K562 (cell line): Measurements from ENCODE around the gene FGF5. TPM values are rescaled to one million over a fixed set of nuclear protein-coding genes. Genes with fewer than 3 reads are reported as not detected.

Experiments used
- BRF1 ChIP-seq: IDR thresholded peaks from 3 replicates; pipeline ENCODE4 v1.6.1; 2011; ENCODE audit warnings: borderline replicate concordance, mild to moderate bottlenecking; ENCODE audit not compliant: insufficient read length; ENCODE audit errors: extremely low read depth
- ETS1 ChIP-seq: conservative IDR thresholded peaks from 2 replicates; pipeline ENCODE4 v1.6.1; 2011; ENCODE audit warnings: low read depth, mild to moderate bottlenecking, low read length; ENCODE audit not compliant: control insufficient read depth
- FOS ChIP-seq: IDR thresholded peaks from 3 replicates; pipeline ENCODE4 v1.6.1; 2011; ENCODE audit not compliant: insufficient read length; ENCODE audit errors: extremely low read depth
- FOSL1 ChIP-seq: fragments of 200-800 bp; sonication (Bioruptor generic); conservative IDR thresholded peaks from 2 replicates; pipeline ENCODE4 v1.6.1; 2016; ENCODE audit warnings: missing genetic modification characterization, missing compliant biosample characterization
- IRF2 ChIP-seq: sonication (generic); formaldehyde crosslinking; IDR thresholded peaks from 2 replicates; pipeline ENCODE4 v1.8.1; 2022; ENCODE audit warnings: mild to moderate bottlenecking, missing genetic modification reagents
- MEIS2 ChIP-seq: fragments of 450-650 bp; IDR thresholded peaks from 2 replicates; pipeline ENCODE4 v1.6.1; 2014; ENCODE audit warnings: mild to moderate bottlenecking; ENCODE audit not compliant: partially characterized antibody
- POLR2G ChIP-seq: fragments of 200-400 bp; formaldehyde crosslinking; IDR thresholded peaks from 2 replicates; pipeline ENCODE4 v1.6.1; 2017; ENCODE audit warnings: low read depth, mild to moderate bottlenecking, antibody characterized with exemption, low read length, moderate library complexity
- POLR2H ChIP-seq: IDR thresholded peaks from 2 replicates; pipeline ENCODE4 v1.6.1; 2016; ENCODE audit warnings: missing genetic modification characterization, low read depth, mild to moderate bottlenecking, control low read depth, missing compliant biosample characterization, moderate library complexity
- SFPQ ChIP-seq: fragments of 200-400 bp; formaldehyde crosslinking; IDR thresholded peaks from 2 replicates; pipeline ENCODE4 v1.6.1; 2017; ENCODE audit warnings: mild to moderate bottlenecking, low read depth, low read length, moderate library complexity
- ZBTB5 ChIP-seq: fragments of 450-650 bp; IDR thresholded peaks from 2 replicates; pipeline ENCODE4 v1.6.1; 2017; ENCODE audit warnings: antibody characterized with exemption
- ZKSCAN8 ChIP-seq: fragments of 200-800 bp; sonication (Bioruptor generic); IDR thresholded peaks from 2 replicates; pipeline ENCODE4 v1.6.1; 2016; ENCODE audit warnings: missing genetic modification characterization, missing compliant biosample characterization
- polyA plus RNA-seq, 8 experiments: library from polyadenylated mRNA; depleted of rRNA in 4 of 8; stranded (reverse) in 5 of 8; unstranded in 3 of 8; fragments of >200 nt; fragmentation: Nextera tagmentation in 2 of 8; fragmentation: Illumina TruSeq in 1 of 8; extraction: Ambion mirVana in 2 of 8; extraction: Trizol in 1 of 8; gene quantifications; 2 replicates each; pipeline versions ENCODE4 v1.2.1 to v1.2.3, GENCODE V29; 2011 to 2014; ENCODE audit warnings: inconsistent platforms in 1 of 8, missing spikeins in 1 of 8
- total RNA-seq, 7 experiments: library from RNA; depleted of rRNA in 6 of 7; stranded (reverse); fragments of >200 nt in 6 of 7; fragmentation: Illumina TruSeq in 2 of 7; extraction: Trizol in 2 of 7; gene quantifications; 2 replicates each; pipeline versions ENCODE4 v1.2.1 to v1.2.3, GENCODE V29; 2011 to 2021; ENCODE audit warnings: low replicate concordance in 1 of 7

Gene FGF5
- total and polyA plus RNA-seq, 9 of the 15 experiments (the other 6 are each of a cell fraction or from before 2014, with no cell fraction given), result 0.38 to 2.7 (median 1.1) TPM

GRCh38 chr4:80335554-80336358 lies 69.3 kb downstream of the FGF5 start, which contains the start of gene CFAP299 (continued):
- no peak for TF ChIP-seq ZBTB5
- no peak for TF ChIP-seq BRF1
- peak; percentile 90 for TF ChIP-seq ETS1
- TF ChIP-seq IRF2 (CRISPR knock-in tag), result no peak
- TF ChIP-seq SFPQ, result no peak
- no peak for TF ChIP-seq POLR2H (tag)
- TF ChIP-seq FOSL1 (tag), result no peak
- peak; percentile 64 for TF ChIP-seq MEIS2
- 0 out of 2 replicates have a peak, but pooled peaks have one; percentile 39 for TF ChIP-seq POLR2G
- TF ChIP-seq ZKSCAN8 (CRISPR knock-in tag), result no peak
- no peak for TF ChIP-seq FOS
